Osteocyte (in vitro differentiated cells): ENCODE measurements around the gene UCN3. TPM values are rescaled to one million over a fixed set of nuclear protein-coding genes. Genes with fewer than 3 reads are reported as not detected.
"Not testable (repeated sequence)": the region's sequence is repeated elsewhere in the genome, so short reads cannot be mapped to it uniquely, and the experiment has no call there.

Experiments
- DNase-seq: peaks from one replicate; pipeline ENCODE4 v3.0.0; 2021; ENCODE audit warnings: mixed read lengths; ENCODE audit not compliant: unreplicated experiment; ENCODE audit errors: extremely low spot score
- H3K27ac Mint-ChIP-seq: one replicate; pipeline ENCODE4 v1.8.0; 2021; ENCODE audit warnings: mild to moderate bottlenecking, mixed read lengths; ENCODE audit not compliant: unreplicated experiment
- H3K27me3 Mint-ChIP-seq: one replicate; pipeline ENCODE4 v1.8.0; 2021; ENCODE audit warnings: mixed read lengths; ENCODE audit not compliant: unreplicated experiment
- H3K36me3 Mint-ChIP-seq: one replicate; pipeline ENCODE4 v1.8.0; 2021; ENCODE audit warnings: mixed read lengths; ENCODE audit not compliant: unreplicated experiment
- H3K4me1 Mint-ChIP-seq: one replicate; pipeline ENCODE4 v1.8.0; 2021; ENCODE audit warnings: mixed read lengths; ENCODE audit not compliant: unreplicated experiment
- H3K4me3 Mint-ChIP-seq: one replicate; pipeline ENCODE4 v1.8.0; 2021; ENCODE audit warnings: mild to moderate bottlenecking, moderate library complexity, mixed read lengths; ENCODE audit not compliant: unreplicated experiment
- H3K9me3 Mint-ChIP-seq: one replicate; pipeline ENCODE4 v1.8.0; 2021; ENCODE audit warnings: mixed read lengths; ENCODE audit not compliant: unreplicated experiment
- CTCF ChIP-seq: fragments of 200-600 bp; sonication (generic); IDR thresholded peaks from 2 replicates; pipeline ENCODE4 v1.5.0; 2021; ENCODE audit warnings: antibody characterized with exemption, mild to moderate bottlenecking, moderate library complexity
- total RNA-seq: library from RNA; stranded (reverse); gene quantifications from 2 replicates; pipeline ENCODE4 v1.2.1, GENCODE V29; 2021

UCN3 gene
- total RNA-seq, 1 donor from 2014 or later, result not detected

- no peak overlapping the region for H3K4me3 Mint-ChIP-seq
- H3K36me3 Mint-ChIP-seq, result no peaks in the 10 kb centered on the region
- H3K9me3 Mint-ChIP-seq, result no peaks in the 10 kb centered on the region
- no peak for TF ChIP-seq CTCF
- peaks cover 23% of the 10 kb centered on the region for H3K27me3 Mint-ChIP-seq
- no peak overlapping the region for H3K27ac Mint-ChIP-seq
- DNase-seq, result no peak
- no peaks in the 10 kb centered on the region for H3K4me1 Mint-ChIP-seq
Measured at GRCh38 chr10:5373307-5373706, 8.5 kb downstream of the UCN3 start.

GRCh38 chr10:5373891-5374611 is 9.3 kb downstream of the UCN3 start:
- no peaks in the 10 kb centered on the region for H3K9me3 Mint-ChIP-seq
- no peak for TF ChIP-seq CTCF
- H3K36me3 Mint-ChIP-seq, result no peaks in the 10 kb centered on the region
- peaks cover 23% of the 10 kb centered on the region for H3K27me3 Mint-ChIP-seq
- no peak overlapping the region for H3K4me3 Mint-ChIP-seq
- no peak for DNase-seq
- no peak overlapping the region for H3K27ac Mint-ChIP-seq
- no peaks in the 10 kb centered on the region for H3K4me1 Mint-ChIP-seq

GRCh38 chr10:5376450-5376849 is 11.7 kb downstream of the UCN3 start:
- no peak overlapping the region for H3K4me3 Mint-ChIP-seq
- no peak overlapping the region for H3K27ac Mint-ChIP-seq
- no peak for TF ChIP-seq CTCF
- H3K27me3 Mint-ChIP-seq, result peaks cover 23% of the 10 kb centered on the region
- no peaks in the 10 kb centered on the region for H3K36me3 Mint-ChIP-seq
- H3K4me1 Mint-ChIP-seq, result no peaks in the 10 kb centered on the region
- no peaks in the 10 kb centered on the region for H3K9me3 Mint-ChIP-seq
- no peak for DNase-seq

- not testable (repeated sequence) for H3K4me1 Mint-ChIP-seq, H3K4me3 Mint-ChIP-seq, H3K9me3 Mint-ChIP-seq, H3K36me3 Mint-ChIP-seq, H3K27ac Mint-ChIP-seq, DNase-seq
- peaks cover 23% of the 10 kb centered on the region for H3K27me3 Mint-ChIP-seq
Measured at GRCh38 chr10:5379202-5379601, 14.4 kb downstream of the UCN3 start.

GRCh38 chr10:5380395-5380794 is 15.6 kb downstream of the UCN3 start:
- DNase-seq, H3K27ac Mint-ChIP-seq, H3K9me3 Mint-ChIP-seq, H3K4me1 Mint-ChIP-seq, H3K4me3 Mint-ChIP-seq, H3K36me3 Mint-ChIP-seq: not testable (repeated sequence)
- H3K27me3 Mint-ChIP-seq, result peaks cover 17% of the 10 kb centered on the region

GRCh38 chr10:5381187-5381586 is 16.4 kb downstream of the UCN3 start:
- H3K4me1 Mint-ChIP-seq, result no peaks in the 10 kb centered on the region
- no peaks in the 10 kb centered on the region for H3K36me3 Mint-ChIP-seq
- no peak overlapping the region for H3K27ac Mint-ChIP-seq
- no peak overlapping the region for H3K4me3 Mint-ChIP-seq
- H3K9me3 Mint-ChIP-seq, result no peaks in the 10 kb centered on the region
- peaks cover 14% of the 10 kb centered on the region for H3K27me3 Mint-ChIP-seq
- TF ChIP-seq CTCF, result no peak
- DNase-seq, result no peak
